Uterus (tissue), 4 donors: ENCODE results near the gene DHRS12. TPM values are rescaled to one million over a fixed set of nuclear protein-coding genes. Genes with fewer than 3 reads are reported as not detected.
A peak's percentile ranks its signal among the peaks of the same experiment; 100 is the strongest.

Experiments
- DNase-seq, 2 donors: peaks; one replicate each; pipeline ENCODE4 v3.0.0-alpha.2; 2019 to 2020
- H3K27ac ChIP-seq, 2 donors: fragments of 200-600 bp; sonication (generic); 1 replicate in 1 of 2; 2 replicates in 1 of 2; pipeline ENCODE4 v1.5.1; 2016 to 2018
- H3K27me3 ChIP-seq, 2 donors: fragments of 200-600 bp; sonication (generic); one replicate each; pipeline ENCODE4 v1.5.1; 2018 to 2019; ENCODE audit warnings: control low read depth in 1 of 2
- H3K36me3 ChIP-seq, 2 donors: fragments of 200-600 bp; sonication (generic); one replicate each; pipeline ENCODE4 v1.5.1; 2019; ENCODE audit warnings: control low read depth in 1 of 2
- H3K4me1 ChIP-seq, 2 donors: fragments of 200-600 bp; sonication (generic); one replicate each; pipeline ENCODE4 v1.5.1; 2018 to 2019; ENCODE audit warnings: control low read depth in 1 of 2
- H3K4me3 ChIP-seq, 2 donors: fragments of 200-600 bp; sonication (generic); 1 replicate in 1 of 2; 2 replicates in 1 of 2; pipeline ENCODE4 v1.5.1; 2018 to 2019; ENCODE audit warnings: mild to moderate bottlenecking in 1 of 2
- H3K9me3 ChIP-seq, 2 donors: fragments of 200-600 bp; sonication (generic); one replicate each; pipeline ENCODE4 v1.5.1; 2019; ENCODE audit warnings: control low read depth in 1 of 2
- POLR2A ChIP-seq, 2 donors: fragments of 450-650 bp; IDR thresholded peaks; one replicate each; pipeline ENCODE4 v1.6.1; 2016; ENCODE audit warnings: antibody characterized with exemption in 2 of 2, mild to moderate bottlenecking in 1 of 2, moderate library complexity in 1 of 2
- intact Hi-C: fragments of 100-400 bp; cut with DNase I; formaldehyde crosslinking; loops from one replicate; pipeline ENCODE4 v1.15.1; 2023; ENCODE audit warnings: low total_unique reads
- total RNA-seq, 4 donors: library from RNA; depleted of rRNA in 3 of 4; stranded (reverse); fragments of >200 nt in 3 of 4; gene quantifications; one replicate each; pipeline versions ENCODE4 v1.1.0 to v1.2.4, GENCODE V29; 2014 to 2023
- TF ChIP-seq, protein P1 (sequence below), 4 experiments: fragments of 200-600 bp in 2 of 4; fragments of 450-650 bp in 2 of 4; sonication (generic) in 2 of 4; IDR thresholded peaks; one replicate each; pipeline ENCODE4 v1.5.1; 2016 to 2019; ENCODE audit warnings: antibody characterized with exemption in 4 of 4, mild to moderate bottlenecking in 2 of 4, moderate library complexity in 1 of 4
- donor health status: DM: yes; HTN: yes; CAD: no.

DHRS12 gene
- total RNA-seq, 4 donors from 2014 or later: 5.4 to 18.8 (median 8.5) TPM

DNA sequence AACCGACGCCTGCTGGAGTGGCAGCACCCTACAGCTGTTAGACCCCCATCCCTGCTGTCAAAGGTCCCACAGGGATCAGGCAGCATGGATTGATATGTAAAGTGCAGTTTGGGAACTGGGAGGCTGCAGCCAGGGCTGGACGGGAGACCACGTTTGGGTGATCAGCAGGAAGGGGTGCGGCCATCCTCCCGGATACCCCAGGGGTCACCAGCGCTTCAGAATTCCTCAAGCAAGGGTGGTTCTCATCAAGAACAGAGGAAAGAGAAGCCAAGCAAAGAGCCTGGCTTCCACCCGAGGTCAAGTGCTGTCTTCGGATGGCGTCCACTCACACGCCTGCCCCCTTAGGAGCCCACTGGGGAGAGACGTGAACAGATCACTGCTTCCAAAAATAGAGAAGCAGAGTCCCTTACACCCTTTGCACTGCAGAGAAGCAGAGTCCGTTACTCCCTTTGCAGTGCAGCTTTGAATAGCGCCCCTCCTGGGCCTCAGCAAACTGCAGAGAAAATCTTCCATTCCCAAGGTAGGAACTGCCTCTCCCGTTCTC is 35.5 kb downstream of the DHRS12 start:
- intact Hi-C loops: no loop called here
- no peak for DNase-seq
- peak overlapping the region; percentile 92 to 96 for H3K27ac ChIP-seq
- peaks cover 9 to 10% of the 10 kb centered on the region in 2 donors for H3K4me1 ChIP-seq
- no peaks in the 10 kb centered on the region for H3K27me3 ChIP-seq
- TF ChIP-seq POLR2A (IDR thresholded peaks at IDR 0.05): no peak
- TF ChIP-seq, protein P1, sequence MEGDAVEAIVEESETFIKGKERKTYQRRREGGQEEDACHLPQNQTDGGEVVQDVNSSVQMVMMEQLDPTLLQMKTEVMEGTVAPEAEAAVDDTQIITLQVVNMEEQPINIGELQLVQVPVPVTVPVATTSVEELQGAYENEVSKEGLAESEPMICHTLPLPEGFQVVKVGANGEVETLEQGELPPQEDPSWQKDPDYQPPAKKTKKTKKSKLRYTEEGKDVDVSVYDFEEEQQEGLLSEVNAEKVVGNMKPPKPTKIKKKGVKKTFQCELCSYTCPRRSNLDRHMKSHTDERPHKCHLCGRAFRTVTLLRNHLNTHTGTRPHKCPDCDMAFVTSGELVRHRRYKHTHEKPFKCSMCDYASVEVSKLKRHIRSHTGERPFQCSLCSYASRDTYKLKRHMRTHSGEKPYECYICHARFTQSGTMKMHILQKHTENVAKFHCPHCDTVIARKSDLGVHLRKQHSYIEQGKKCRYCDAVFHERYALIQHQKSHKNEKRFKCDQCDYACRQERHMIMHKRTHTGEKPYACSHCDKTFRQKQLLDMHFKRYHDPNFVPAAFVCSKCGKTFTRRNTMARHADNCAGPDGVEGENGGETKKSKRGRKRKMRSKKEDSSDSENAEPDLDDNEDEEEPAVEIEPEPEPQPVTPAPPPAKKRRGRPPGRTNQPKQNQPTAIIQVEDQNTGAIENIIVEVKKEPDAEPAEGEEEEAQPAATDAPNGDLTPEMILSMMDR (IDR thresholded peaks at IDR 0.05): no peak
- no peaks in the 10 kb centered on the region for H3K36me3 ChIP-seq
- no peaks in the 10 kb centered on the region for H3K9me3 ChIP-seq
- H3K4me3 ChIP-seq: no peak overlapping the region

DNA sequence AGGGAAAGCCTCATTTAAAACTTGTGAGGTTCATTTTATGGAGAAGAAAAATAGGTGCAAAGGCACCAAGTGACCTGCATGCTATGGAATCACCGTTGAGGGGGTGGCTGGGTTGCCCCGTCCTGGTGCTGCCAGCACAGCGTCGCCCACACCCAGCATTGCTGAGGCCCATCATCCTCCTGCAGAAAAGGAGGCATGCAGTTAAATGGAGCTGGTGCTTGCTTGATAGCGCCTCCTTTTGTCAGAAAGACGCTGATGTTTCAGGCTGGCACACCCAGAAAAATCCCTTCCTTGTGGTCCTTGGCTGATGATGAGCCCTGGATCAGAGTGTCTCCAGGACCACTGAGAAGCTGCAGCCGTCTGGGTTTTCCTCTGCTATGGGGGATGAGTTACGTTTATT is 36.9 kb downstream of the DHRS12 start:
- Histone ChIP-seq H3K4me1 (peaks cover 9 to 10% of the 10 kb centered on the region in 2 donors), H3K4me3 (no peak overlapping the region), H3K36me3 (no peaks in the 10 kb centered on the region), H3K27me3 (no peaks in the 10 kb centered on the region), H3K27ac (peak overlapping the region in 1 of 2 donors; percentile 92), H3K9me3 (no peaks in the 10 kb centered on the region)
- no peak for DNase-seq
- TF ChIP-seq POLR2A (IDR thresholded peaks at IDR 0.05): no peak
- TF ChIP-seq, protein P1 (IDR thresholded peaks at IDR 0.05): no peak
- intact Hi-C loops: no loop called here

- Histone ChIP-seq H3K27ac (peak overlapping the region; percentile 70 to 79), H3K36me3 (no peaks in the 10 kb centered on the region), H3K4me3 (no peak overlapping the region), H3K4me1 (peaks cover 7 to 8% of the 10 kb centered on the region in 2 donors), H3K27me3 (no peaks in the 10 kb centered on the region), H3K9me3 (no peaks in the 10 kb centered on the region)
- no peak for TF ChIP-seq POLR2A (IDR thresholded peaks at IDR 0.05)
- TF ChIP-seq, protein P1 (IDR thresholded peaks at IDR 0.05): no peak
- intact Hi-C loops: no loop called here
- DNase-seq: no peak
These were observed 38.8 kb downstream of the DHRS12 start for GRCh38 chr13:51765142-51765515.

- Histone ChIP-seq H3K9me3 (no peaks in the 10 kb centered on the region), H3K27me3 (no peaks in the 10 kb centered on the region), H3K4me3 (no peak overlapping the region), H3K4me1 (peaks cover 3 to 5% of the 10 kb centered on the region in 2 donors), H3K36me3 (no peaks in the 10 kb centered on the region), H3K27ac (peak overlapping the region; percentile 70 to 79)
- intact Hi-C loops: no loop called here
- peak; percentile 60 to 67 for DNase-seq
- TF ChIP-seq POLR2A (IDR thresholded peaks at IDR 0.05): no peak
- TF ChIP-seq, protein P1 (IDR thresholded peaks at IDR 0.05): no peak
These were observed 39.5 kb downstream of the DHRS12 start for GRCh38 chr13:51764184-51765141.

GRCh38 chr13:51763486-51763885 is 40.5 kb downstream of the DHRS12 start:
- H3K36me3 ChIP-seq: no peaks in the 10 kb centered on the region
- H3K27ac ChIP-seq: peak overlapping the region; percentile 70 to 79
- H3K27me3 ChIP-seq: no peaks in the 10 kb centered on the region
- H3K9me3 ChIP-seq: no peaks in the 10 kb centered on the region
- DNase-seq: no peak
- intact Hi-C loops: no loop called here
- no peaks in the 10 kb centered on the region for H3K4me1 ChIP-seq
- no peak overlapping the region for H3K4me3 ChIP-seq
- TF ChIP-seq, protein P1 (IDR thresholded peaks at IDR 0.05): no peak
- no peak for TF ChIP-seq POLR2A (IDR thresholded peaks at IDR 0.05)
